ENCODE results near the gene CACNA1I.

Gene CACNA1I

GRCh38 chr22:39712751-39713525 is 142.4 kb downstream of the CACNA1I start:
- Mint-ChIP-seq H3K4me3 (no peak overlapping the region), H3K27me3 (peaks cover 9 to 51% of the 10 kb centered on the region in 2 donors), H3K4me1 (ENCODE audit: low read depth in 2 of 2) (peaks cover 2 to 5% of the 10 kb centered on the region in 2 donors), H3K9me3 (no peaks in the 10 kb centered on the region), H3K27ac (no peak overlapping the region), H3K36me3 (ENCODE audit: insufficient read depth) (no peaks in the 10 kb centered on the region)
- no peak for DNase-seq
- ATAC-seq (replicated peaks): no peak

GRCh38 chr22:39713799-39714290 is 143.3 kb downstream of the CACNA1I start:
- H3K9me3 Mint-ChIP-seq: no peaks in the 10 kb centered on the region
- H3K4me1 Mint-ChIP-seq (ENCODE audit: low read depth in 2 of 2): peaks cover 2 to 5% of the 10 kb centered on the region in 2 donors
- ATAC-seq (replicated peaks) (no peak), DNase-seq (no peak)
- H3K27me3 Mint-ChIP-seq: peaks cover 9 to 44% of the 10 kb centered on the region in 2 donors
- H3K4me3 Mint-ChIP-seq: no peak overlapping the region
- no peaks in the 10 kb centered on the region for H3K36me3 Mint-ChIP-seq (ENCODE audit: insufficient read depth)
- H3K27ac Mint-ChIP-seq: no peak overlapping the region

GRCh38 chr22:39714321-39714720 is 143.8 kb downstream of the CACNA1I start:
- DNase-seq (no peak), ATAC-seq (replicated peaks) (no peak)
- no peaks in the 10 kb centered on the region for H3K36me3 Mint-ChIP-seq (ENCODE audit: insufficient read depth)
- peaks cover 6 to 7% of the 10 kb centered on the region in 2 donors for H3K4me1 Mint-ChIP-seq (ENCODE audit: low read depth in 2 of 2)
- no peak overlapping the region for H3K27ac Mint-ChIP-seq
- H3K9me3 Mint-ChIP-seq: no peaks in the 10 kb centered on the region
- H3K27me3 Mint-ChIP-seq: peaks cover 9 to 39% of the 10 kb centered on the region in 2 donors
- no peak overlapping the region for H3K4me3 Mint-ChIP-seq

- Mint-ChIP-seq H3K36me3 (ENCODE audit: insufficient read depth) (no peaks in the 10 kb centered on the region), H3K27me3 (peaks cover 0 to 23% of the 10 kb centered on the region in 2 donors), H3K9me3 (no peaks in the 10 kb centered on the region), H3K4me1 (ENCODE audit: low read depth in 2 of 2) (peaks cover 7 to 9% of the 10 kb centered on the region in 2 donors), H3K4me3 (no peak overlapping the region), H3K27ac (peak overlapping the region in 1 of 2 donors; percentile 26)
- DNase-seq (no peak), ATAC-seq (replicated peaks) (no peak)
Measured at GRCh38 chr22:39715778-39716495, 145.4 kb downstream of the CACNA1I start.

GRCh38 chr22:39716534-39716933 is 146.0 kb downstream of the CACNA1I start:
- H3K36me3 Mint-ChIP-seq (ENCODE audit: insufficient read depth): no peaks in the 10 kb centered on the region
- no peak overlapping the region for H3K4me3 Mint-ChIP-seq
- H3K27me3 Mint-ChIP-seq: peaks cover 0 to 17% of the 10 kb centered on the region in 2 donors
- DNase-seq (no peak), ATAC-seq (replicated peaks) (no peak)
- H3K27ac Mint-ChIP-seq: peak overlapping the region in 1 of 2 donors; percentile 26
- no peaks in the 10 kb centered on the region for H3K9me3 Mint-ChIP-seq
- peaks cover 7 to 9% of the 10 kb centered on the region in 2 donors for H3K4me1 Mint-ChIP-seq (ENCODE audit: low read depth in 2 of 2)

GRCh38 chr22:39717099-39717498 is 146.5 kb downstream of the CACNA1I start:
- Mint-ChIP-seq H3K27me3 (peaks cover 0 to 12% of the 10 kb centered on the region in 2 donors), H3K9me3 (no peaks in the 10 kb centered on the region), H3K4me3 (no peak overlapping the region), H3K4me1 (ENCODE audit: low read depth in 2 of 2) (peaks cover 7 to 9% of the 10 kb centered on the region in 2 donors), H3K27ac (no peak overlapping the region), H3K36me3 (ENCODE audit: insufficient read depth) (no peaks in the 10 kb centered on the region)
- ATAC-seq (replicated peaks): no peak
- DNase-seq: no peak

GRCh38 chr22:39718206-39718605 is 147.7 kb downstream of the CACNA1I start:
- Mint-ChIP-seq H3K9me3 (no peaks in the 10 kb centered on the region), H3K4me1 (ENCODE audit: low read depth in 2 of 2) (peaks cover 7 to 9% of the 10 kb centered on the region in 2 donors), H3K27ac (peak overlapping the region in 1 of 2 donors; percentile 60), H3K36me3 (ENCODE audit: insufficient read depth) (no peaks in the 10 kb centered on the region), H3K4me3 (peak overlapping the region in 1 of 2 donors; percentile 42), H3K27me3 (peaks cover 0 to 12% of the 10 kb centered on the region in 2 donors)
- ATAC-seq (replicated peaks) (no peak), DNase-seq (no peak)

- Mint-ChIP-seq H3K4me1 (ENCODE audit: low read depth in 2 of 2) (peaks cover 5 to 7% of the 10 kb centered on the region in 2 donors), H3K9me3 (no peaks in the 10 kb centered on the region), H3K27me3 (peaks cover 0 to 16% of the 10 kb centered on the region in 2 donors), H3K27ac (peak overlapping the region; percentile 54 to 67), H3K36me3 (ENCODE audit: insufficient read depth) (no peaks in the 10 kb centered on the region), H3K4me3 (peak overlapping the region in 1 of 2 donors; percentile 38)
- DNase-seq (no peak), ATAC-seq (replicated peaks) (no peak)
Measured at GRCh38 chr22:39718921-39719475, 148.4 kb downstream of the CACNA1I start.

GRCh38 chr22:39719559-39720450 is 149.3 kb downstream of the CACNA1I start:
- DNase-seq: no peak
- Mint-ChIP-seq H3K36me3 (ENCODE audit: insufficient read depth) (no peaks in the 10 kb centered on the region), H3K9me3 (no peaks in the 10 kb centered on the region), H3K4me3 (peak overlapping the region in 1 of 2 donors; percentile 38), H3K4me1 (ENCODE audit: low read depth in 2 of 2) (peaks cover 4 to 7% of the 10 kb centered on the region in 2 donors), H3K27ac (peak overlapping the region; percentile 54 to 67), H3K27me3 (peaks cover 0 to 16% of the 10 kb centered on the region in 2 donors)
- ATAC-seq (replicated peaks): peak; percentile 78

GRCh38 chr22:39721206-39722031 is 150.9 kb downstream of the CACNA1I start:
- Mint-ChIP-seq H3K36me3 (ENCODE audit: insufficient read depth) (no peaks in the 10 kb centered on the region), H3K4me1 (ENCODE audit: low read depth in 2 of 2) (peaks cover 4 to 7% of the 10 kb centered on the region in 2 donors), H3K9me3 (no peaks in the 10 kb centered on the region), H3K4me3 (no peak overlapping the region), H3K27me3 (peaks cover 0 to 25% of the 10 kb centered on the region in 2 donors), H3K27ac (no peak overlapping the region)
- DNase-seq: no peak
- ATAC-seq (replicated peaks): no peak

GRCh38 chr22:39722032-39722325 is 151.4 kb downstream of the CACNA1I start:
- ATAC-seq (replicated peaks) (no peak), DNase-seq (no peak)
- Mint-ChIP-seq H3K27ac (no peak overlapping the region), H3K9me3 (no peaks in the 10 kb centered on the region), H3K4me3 (no peak overlapping the region), H3K36me3 (ENCODE audit: insufficient read depth) (peaks cover 4% of the 10 kb centered on the region), H3K27me3 (peaks cover 0 to 27% of the 10 kb centered on the region in 2 donors), H3K4me1 (ENCODE audit: low read depth in 2 of 2) (peaks cover 4 to 7% of the 10 kb centered on the region in 2 donors)

- ATAC-seq (replicated peaks) (no peak), DNase-seq (no peak)
Measured at GRCh38 chr22:39722501-39722900, 151.9 kb downstream of the CACNA1I start.

More at GRCh38 chr22:39722501-39722900, 151.9 kb downstream of the CACNA1I start:
- no peaks in the 10 kb centered on the region for H3K9me3 Mint-ChIP-seq
- H3K4me1 Mint-ChIP-seq (ENCODE audit: low read depth in 2 of 2): peaks cover 4 to 7% of the 10 kb centered on the region in 2 donors
- H3K27ac Mint-ChIP-seq: no peak overlapping the region
- H3K27me3 Mint-ChIP-seq: peaks cover 0 to 31% of the 10 kb centered on the region in 2 donors
- peaks cover 4% of the 10 kb centered on the region for H3K36me3 Mint-ChIP-seq (ENCODE audit: insufficient read depth)
- H3K4me3 Mint-ChIP-seq: no peak overlapping the region
